ENCODE measurements around the gene ABLIM3.

Gene ABLIM3

GRCh38 chr5:149282027-149282965 is 141.0 kb downstream of the ABLIM3 start:
- no peak for DNase-seq (ENCODE audit: low spot score)

GRCh38 chr5:149282966-149283332 is 141.7 kb downstream of the ABLIM3 start:
- no peak for DNase-seq (ENCODE audit: low spot score)

GRCh38 chr5:149283626-149284480 is 142.6 kb downstream of the ABLIM3 start:
- DNase-seq (ENCODE audit: low spot score) = no peak

GRCh38 chr5:149284501-149284900 is 143.2 kb downstream of the ABLIM3 start:
- DNase-seq (ENCODE audit: low spot score) = no peak

- DNase-seq (ENCODE audit: low spot score) = no peak
Measured at GRCh38 chr5:149285153-149285552, 143.9 kb downstream of the ABLIM3 start.

- DNase-seq (ENCODE audit: low spot score) = no peak
Measured at GRCh38 chr5:149288436-149288835, 147.1 kb downstream of the ABLIM3 start.

- DNase-seq (ENCODE audit: low spot score) = no peak
Measured at GRCh38 chr5:149289301-149289700, 148.0 kb downstream of the ABLIM3 start.

- no peak for DNase-seq (ENCODE audit: low spot score)
Measured at GRCh38 chr5:149294872-149295829, 153.9 kb downstream of the ABLIM3 start.

GRCh38 chr5:149297340-149298025 is 156.2 kb downstream of the ABLIM3 start:
- DNase-seq (ENCODE audit: low spot score) = no peak

GRCh38 chr5:149298163-149298562 is 156.9 kb downstream of the ABLIM3 start:
- DNase-seq (ENCODE audit: low spot score) = no peak

- DNase-seq (ENCODE audit: low spot score) = no peak
Measured at GRCh38 chr5:149298842-149299404, 157.6 kb downstream of the ABLIM3 start.

- DNase-seq (ENCODE audit: low spot score) = no peak
Measured at GRCh38 chr5:149299451-149300054, 158.3 kb downstream of the ABLIM3 start.

- DNase-seq (ENCODE audit: low spot score) = no peak
Measured at GRCh38 chr5:149300441-149300840, 159.1 kb downstream of the ABLIM3 start.

- no peak for DNase-seq (ENCODE audit: low spot score)
Measured at GRCh38 chr5:149301049-149301743, 159.9 kb downstream of the ABLIM3 start.

- DNase-seq (ENCODE audit: low spot score) = no peak
Measured at GRCh38 chr5:149301744-149302380, 160.6 kb downstream of the ABLIM3 start.

GRCh38 chr5:149302641-149303040 is 161.3 kb downstream of the ABLIM3 start:
- DNase-seq (ENCODE audit: low spot score) = no peak

- no peak for DNase-seq (ENCODE audit: low spot score)
Measured at GRCh38 chr5:149303210-149303609, 161.9 kb downstream of the ABLIM3 start.

GRCh38 chr5:149304195-149305078 is 163.1 kb downstream of the ABLIM3 start:
- DNase-seq (ENCODE audit: low spot score) = no peak
